Right lobe of liver (tissue), 6 donors: Measurements from ENCODE around the gene RASGRP2. TPM values are rescaled to one million over a fixed set of nuclear protein-coding genes. Genes with fewer than 3 reads are reported as not detected.
A peak's percentile ranks its signal among the peaks of the same experiment; 100 is the strongest.

Source experiments
- ATAC-seq, 4 donors: fragments of 200-7000 bp; cut with Tn5 transposase; one replicate each; pipeline ENCODE4 v1.9.1; 2020; ENCODE audit warnings: mild to moderate bottlenecking in 4 of 4, moderate library complexity in 4 of 4
- DNase-seq, 3 donors: peaks; one replicate each; pipeline ENCODE4 v3.0.0-alpha.2; 2020
- H3K27ac ChIP-seq, 3 donors: fragments of 200-600 bp; one replicate each; pipeline ENCODE4 v1.8.0; 2022
- H3K27me3 ChIP-seq, 2 donors: fragments of 200-600 bp; one replicate each; pipeline ENCODE4 v1.8.0; 2022
- H3K36me3 ChIP-seq, 4 donors: fragments of 200-600 bp; sonication (generic) in 1 of 4; one replicate each; pipeline versions ENCODE4 v1.5.1 to v1.8.0; 2017 to 2022; ENCODE audit warnings: control low read depth in 1 of 4
- H3K4me1 ChIP-seq, 4 donors: fragments of 200-600 bp; sonication (generic) in 1 of 4; one replicate each; pipeline versions ENCODE4 v1.5.1 to v1.8.0; 2017 to 2022; ENCODE audit warnings: control low read depth in 1 of 4
- H3K4me3 ChIP-seq, 3 donors: fragments of 200-600 bp; one replicate each; pipeline ENCODE4 v1.8.0; 2022
- H3K9me3 ChIP-seq, 4 donors: fragments of 200-600 bp; sonication (generic) in 1 of 4; one replicate each; pipeline versions ENCODE4 v1.5.1 to v1.8.0; 2017 to 2022; ENCODE audit warnings: control low read depth in 1 of 4
- CTCF ChIP-seq, 4 donors: fragments of 200-600 bp in 3 of 4; fragments of 450-650 bp in 1 of 4; IDR thresholded peaks; one replicate each; pipeline versions ENCODE4 v1.5.1 to v1.8.0; 2016 to 2022; ENCODE audit warnings: antibody characterized with exemption in 4 of 4, mild to moderate bottlenecking in 2 of 4
- POLR2A ChIP-seq: fragments of 450-650 bp; IDR thresholded peaks from one replicate; pipeline ENCODE4 v1.6.1; 2017; ENCODE audit warnings: antibody characterized with exemption, mild to moderate bottlenecking
- WGBS: methylation state at CpG from one replicate; pipeline ENCODE4 v1.1.6; 2018; ENCODE audit warnings: low coverage, low lambda C conversion rate; ENCODE audit not compliant: insufficient coverage; ENCODE audit errors: missing lambda C conversion rate; 5-methylcytosine and 5-hydroxymethylcytosine counted together
- intact Hi-C, 2 donors: fragments of 100-400 bp; cut with DNase I; formaldehyde crosslinking; loops; one replicate each; pipeline versions ENCODE4 v1.11.2 to v1.14.1; 2022
- total RNA-seq, 6 experiments: library from RNA; depleted of rRNA in 2 of 6; stranded (reverse); fragments of >200 nt in 2 of 6; fragmentation: NEBNext Ultra II Directional in 3 of 6; extraction: Animal tissue kit (Norgen Biotek cat#: 25700) in 3 of 6; gene quantifications; one replicate each; pipeline versions ENCODE4 v1.1.0 to v1.2.4, GENCODE V29; 2016 to 2023
- donor health status: DM: no; HTN: yes; CAD: no.
- donor health status: DM: no; HTN: no; CAD: no.
- donor health status: DM: no; HTN: no; CAD: no.
- donor health status: DM: no; HTN: yes; CAD: no.
- donor health status: DM: no; HTN: yes; CAD: no.

Gene RASGRP2
- total RNA-seq, 6 experiments from 2014 or later, result 1.6 to 8.1 (median 3.2) TPM

- no peaks in the 10 kb centered on the region for H3K9me3 ChIP-seq
- H3K4me3 ChIP-seq, result no peak overlapping the region
- no peak for DNase-seq
- H3K27me3 ChIP-seq, result no peaks in the 10 kb centered on the region
- TF ChIP-seq POLR2A (no peak), CTCF (IDR thresholded peaks at IDR 0.05) (no peak)
- H3K4me1 ChIP-seq, result peaks cover 0 to 29% (median 0%) of the 10 kb centered on the region in 4 donors
- H3K36me3 ChIP-seq, result no peaks in the 10 kb centered on the region
- intact Hi-C loops, result loop anchor here in 1 of 2 donors (10.0 kb wide), 1 partner anchor 85 kb away; no protein-coding TSS in a partner anchor
- no peak for ATAC-seq
- no peak overlapping the region for H3K27ac ChIP-seq
- WGBS, result 43% methylated on average over 1 of the region's 2 CpGs
Measured at GRCh38 chr11:64679846-64680245, 64.1 kb downstream of the RASGRP2 start.

GRCh38 chr11:64677441-64678023 is 66.4 kb downstream of the RASGRP2 start:
- DNase-seq, result peak in 1 of 3 donors; percentile 74
- 55% methylated on average over 6 of the region's 6 CpGs for WGBS
- Histone ChIP-seq H3K36me3 (no peaks in the 10 kb centered on the region), H3K27me3 (no peaks in the 10 kb centered on the region), H3K4me1 (peaks cover 0 to 29% (median 0%) of the 10 kb centered on the region in 4 donors), H3K9me3 (no peaks in the 10 kb centered on the region), H3K4me3 (no peak overlapping the region), H3K27ac (no peak overlapping the region)
- TF ChIP-seq POLR2A, result no peak
- no peak for TF ChIP-seq CTCF (IDR thresholded peaks at IDR 0.05)
- intact Hi-C loops, result no loop called here
- ATAC-seq, result peak in 3 of 4 donors; percentile 47 to 78 (median 55)

Other genes with a start within 250 kb of the RASGRP2 start
- 1 to 10 TPM in 2 of 6 experiments, under 1 TPM in 2, not detected in 2; 0.11 to 3.9 (median 0.65) TPM for gene SLC22A11, start 188.2 kb downstream of the RASGRP2 start, total RNA-seq
- under 1 TPM in 3 of 6 experiments, not detected in 3; 0.22 to 0.80 (median 0.74) TPM for gene SLC22A12, start 152.9 kb downstream of the RASGRP2 start, total RNA-seq
- gene NRXN2, start 20.9 kb downstream of the RASGRP2 start, total RNA-seq, result 1 to 10 TPM; 1.6 to 7.7 (median 2.3) TPM
- gene PYGM, start 15.8 kb upstream of the RASGRP2 start, total RNA-seq, result 1 to 10 TPM in 1 of 6 experiments, under 1 TPM in 5; 0.24 to 1.4 (median 0.47) TPM
- gene SF1, start 34.4 kb upstream of the RASGRP2 start, total RNA-seq, result 100 to 1,000 TPM in 5 of 6 experiments, 10 to 100 TPM in 1; 92.7 to 164 (median 141) TPM
- 10 to 100 TPM in 1 of 6 experiments, 1 to 10 TPM in 5; 3.4 to 14.7 (median 4.8) TPM for gene MAP4K2, start 59.1 kb upstream of the RASGRP2 start, total RNA-seq
- gene MEN1, start 66.4 kb upstream of the RASGRP2 start, total RNA-seq, result 10 to 100 TPM; 13.1 to 21.5 (median 17.0) TPM
- gene CDC42BPG, start 100.5 kb upstream of the RASGRP2 start, total RNA-seq, result 1 to 10 TPM in 1 of 6 experiments, under 1 TPM in 5; 0.63 to 1.1 (median 0.99) TPM
- gene EHD1, start 134.5 kb upstream of the RASGRP2 start, total RNA-seq, result 10 to 100 TPM; 18.8 to 36.1 (median 26.3) TPM
- 10 to 100 TPM; 26.4 to 42.9 (median 32.2) TPM for gene ATG2A, start 173.1 kb upstream of the RASGRP2 start, total RNA-seq
- gene PPP2R5B, start 180.5 kb upstream of the RASGRP2 start, total RNA-seq, result 10 to 100 TPM in 1 of 6 experiments, 1 to 10 TPM in 5; 6.8 to 12.6 (median 8.9) TPM
- gene GPHA2, start 191.8 kb upstream of the RASGRP2 start, total RNA-seq, result under 1 TPM in 1 of 6 experiments, not detected in 5; 0.46 TPM
- under 1 TPM in 2 of 6 experiments, not detected in 4; 0.33 to 0.86 TPM for gene MAJIN, start 228.0 kb upstream of the RASGRP2 start, total RNA-seq